Adipose tissue (tissue), 3 donors: ENCODE measurements around the gene HPSE2. TPM values are rescaled to one million over a fixed set of nuclear protein-coding genes. Genes with fewer than 3 reads are reported as not detected.

Source experiments
- H3K27ac ChIP-seq: one replicate; pipeline ENCODE4 v1.5.1; 2013; ENCODE audit warnings: low read depth, low read length
- WGBS, 3 donors: extraction: QIAGEN DNeasy Blood & Tissue Kit; methylation state at CpG; one replicate each; pipeline ENCODE4 v1.1.7; 2013; 5-methylcytosine and 5-hydroxymethylcytosine counted together
- polyA plus RNA-seq, 3 donors: library from polyadenylated mRNA; stranded (reverse); fragments of 200-250 nt; gene quantifications; one replicate each; pipeline ENCODE4 v1.2.3, GENCODE V29; 2013
- donor health status: healthy with polysubstance abuse.
- donor health status: Bipolar disorder and iron deficiency.
- donor health status: healthy.

HPSE2 gene
- polyA plus RNA-seq, 3 donors: 0.06 to 2.4 (median 1.0) TPM

DNA sequence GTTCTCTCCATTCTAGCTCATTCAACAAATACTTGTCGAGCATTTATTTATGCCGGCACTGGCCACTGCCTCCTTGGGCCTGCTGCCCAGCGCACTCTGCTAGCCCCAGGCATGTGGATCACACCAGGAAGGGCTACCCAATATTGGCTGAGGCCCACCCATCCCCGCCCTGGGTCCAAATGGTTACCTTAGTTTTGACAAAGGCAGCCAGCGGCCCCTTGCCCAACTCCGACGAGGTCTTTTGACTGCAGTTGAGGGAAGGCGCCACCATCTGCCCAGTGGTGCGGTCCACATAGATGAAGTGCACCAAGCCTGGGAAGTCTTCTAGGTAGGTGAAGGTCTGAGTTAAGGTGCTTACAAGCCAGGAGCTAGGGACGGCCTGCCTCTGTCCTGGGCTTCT lies 813.5 kb downstream of the HPSE2 start:
- WGBS, 3 donors: 89 to 97% (median 96%) methylated on average over 10 of the region's 10 CpGs
- H3K27ac ChIP-seq: no peak overlapping the region

DNA sequence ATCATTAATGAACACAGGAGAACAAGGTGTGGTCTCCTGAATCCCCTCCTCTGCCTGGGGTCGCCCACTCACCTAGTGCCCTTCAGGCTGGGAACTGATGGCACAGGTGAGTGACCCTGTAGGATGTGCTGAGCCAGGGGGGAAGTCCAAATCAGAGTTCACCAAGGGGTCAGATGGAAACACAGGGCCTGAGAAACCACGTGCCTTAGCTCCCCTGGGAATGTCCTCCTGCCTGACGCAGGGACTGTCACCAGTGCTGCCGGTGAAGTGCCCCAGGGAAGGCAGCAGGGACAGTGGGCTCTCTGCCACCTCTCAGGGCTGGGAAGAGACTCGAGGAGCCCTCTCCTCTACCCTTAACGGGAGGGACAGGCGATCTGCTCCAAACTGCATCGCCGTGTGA lies 814.9 kb downstream of the HPSE2 start:
- no peak overlapping the region for H3K27ac ChIP-seq
- WGBS, 3 donors: 80 to 91% (median 87%) methylated on average over 9 of the region's 9 CpGs

- 95% methylated on average over 17 of the region's 17 CpGs for WGBS, 3 donors
- no peak overlapping the region for H3K27ac ChIP-seq
Observed at GRCh38 chr10:98419469-98420261, 816.0 kb downstream of the HPSE2 start.

- no peak overlapping the region for H3K27ac ChIP-seq
- 93 to 94% (median 94%) methylated on average over 18 of the region's 18 CpGs for WGBS, 3 donors
Observed at GRCh38 chr10:98418665-98419468, 816.8 kb downstream of the HPSE2 start.

DNA sequence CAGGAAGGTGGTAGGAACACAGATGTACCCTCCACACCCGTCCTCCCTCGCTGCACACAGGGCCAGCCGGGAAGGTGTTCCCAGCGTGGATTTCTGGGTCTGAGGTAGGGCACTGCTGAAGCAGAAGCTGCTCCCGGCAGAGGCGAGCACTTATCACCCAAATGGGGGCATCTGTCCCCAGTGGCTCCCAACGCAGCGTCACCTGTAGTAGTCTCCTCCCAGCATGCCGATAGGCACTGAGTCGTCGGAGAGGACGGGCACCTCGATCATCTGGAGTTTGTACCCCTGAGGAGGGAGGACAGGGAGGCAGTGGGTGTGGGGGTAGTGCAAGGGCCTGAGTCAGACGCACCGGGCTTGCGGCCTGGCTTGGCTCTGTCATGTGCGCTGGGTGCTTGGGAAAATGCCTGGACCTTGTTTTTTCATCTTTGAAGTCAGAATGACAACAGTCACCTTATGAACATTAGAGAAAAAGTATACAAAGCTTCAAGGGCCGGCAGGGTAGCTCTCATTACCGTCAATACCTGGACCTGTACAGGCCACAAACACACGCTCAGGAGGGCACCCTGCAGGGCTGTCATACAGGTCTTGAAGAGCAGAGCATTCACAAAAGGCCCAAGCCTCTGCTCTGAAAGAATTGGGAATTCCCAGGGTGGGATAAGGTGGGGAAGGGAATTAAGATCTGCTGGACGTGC lies 817.5 kb downstream of the HPSE2 start:
- 91 to 92% (median 91%) methylated on average over 21 of the region's 21 CpGs for WGBS, 3 donors
- no peak overlapping the region for H3K27ac ChIP-seq

DNA sequence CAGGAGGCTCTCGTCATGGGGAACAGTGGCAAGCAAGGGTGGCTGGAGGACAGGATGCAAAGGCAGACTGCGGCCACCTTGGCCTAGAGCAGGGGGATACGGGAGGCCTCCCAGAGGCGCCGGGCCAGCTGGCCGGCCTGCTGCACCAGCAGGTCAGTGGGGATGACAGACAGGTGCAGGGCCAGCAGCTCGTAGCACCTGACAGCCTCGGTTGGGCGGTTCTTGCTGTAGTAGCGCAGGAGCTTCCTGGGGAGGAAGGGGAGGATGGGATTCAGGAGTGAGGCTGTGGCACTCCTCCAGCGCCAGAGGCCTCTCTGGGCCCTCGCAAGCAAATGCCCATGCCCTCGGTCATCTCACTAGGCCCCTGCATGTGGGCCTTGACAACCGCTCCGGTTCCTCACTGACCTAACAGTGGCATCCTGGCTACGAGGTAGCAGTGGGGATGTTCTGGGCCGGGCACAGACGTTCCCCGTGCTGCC lies 818.1 kb downstream of the HPSE2 start:
- 92 to 94% (median 92%) methylated on average over 19 of the region's 19 CpGs for WGBS, 3 donors
- no peak overlapping the region for H3K27ac ChIP-seq

DNA sequence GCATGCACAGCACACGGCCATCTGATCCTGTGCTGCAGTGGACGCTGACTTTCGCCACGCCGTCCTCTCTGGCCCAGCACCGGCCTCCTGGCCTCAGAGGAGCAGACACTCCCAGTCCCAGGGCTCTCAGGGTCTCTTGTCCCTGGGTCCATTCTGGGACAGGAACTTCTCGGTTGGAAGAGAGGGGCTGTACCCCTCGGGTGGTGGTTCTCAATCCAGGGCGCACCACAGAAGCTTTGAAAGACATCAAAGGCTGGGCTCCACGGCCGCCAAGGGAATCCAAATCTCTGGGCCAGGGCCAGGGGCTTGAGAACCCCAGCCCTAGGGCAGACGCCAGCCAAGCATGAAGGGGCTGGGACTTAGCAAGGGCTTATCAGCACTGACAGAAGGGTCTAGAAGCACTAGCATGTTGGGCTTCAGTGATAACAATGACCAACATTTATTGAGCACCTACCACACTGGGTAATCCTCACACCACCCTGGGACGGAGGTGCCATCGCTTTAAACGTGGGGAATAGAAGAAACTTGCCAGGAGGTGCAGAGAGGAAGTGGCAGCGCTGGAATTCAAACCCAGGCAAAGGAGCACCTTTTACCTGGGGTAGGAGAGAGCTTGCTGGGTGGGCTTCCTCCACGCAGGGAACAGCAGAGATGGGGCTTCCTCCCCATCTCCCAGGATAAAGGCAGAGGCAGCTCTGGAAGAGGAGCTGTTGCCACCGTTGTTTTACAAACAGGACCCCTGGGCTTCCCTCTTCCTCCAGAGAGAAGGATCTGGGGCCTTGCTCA lies 818.9 kb downstream of the HPSE2 start:
- 92 to 94% (median 94%) methylated on average over 18 of the region's 18 CpGs for WGBS, 3 donors

GRCh38 chr10:98415731-98416119 lies 819.9 kb downstream of the HPSE2 start:
- 64 to 70% (median 67%) methylated on average over 8 of the region's 8 CpGs for WGBS, 3 donors
- no peak overlapping the region for H3K27ac ChIP-seq

More for the DNA sequence above, 818.9 kb downstream of the HPSE2 start:
- H3K27ac ChIP-seq: no peak overlapping the region

DNA sequence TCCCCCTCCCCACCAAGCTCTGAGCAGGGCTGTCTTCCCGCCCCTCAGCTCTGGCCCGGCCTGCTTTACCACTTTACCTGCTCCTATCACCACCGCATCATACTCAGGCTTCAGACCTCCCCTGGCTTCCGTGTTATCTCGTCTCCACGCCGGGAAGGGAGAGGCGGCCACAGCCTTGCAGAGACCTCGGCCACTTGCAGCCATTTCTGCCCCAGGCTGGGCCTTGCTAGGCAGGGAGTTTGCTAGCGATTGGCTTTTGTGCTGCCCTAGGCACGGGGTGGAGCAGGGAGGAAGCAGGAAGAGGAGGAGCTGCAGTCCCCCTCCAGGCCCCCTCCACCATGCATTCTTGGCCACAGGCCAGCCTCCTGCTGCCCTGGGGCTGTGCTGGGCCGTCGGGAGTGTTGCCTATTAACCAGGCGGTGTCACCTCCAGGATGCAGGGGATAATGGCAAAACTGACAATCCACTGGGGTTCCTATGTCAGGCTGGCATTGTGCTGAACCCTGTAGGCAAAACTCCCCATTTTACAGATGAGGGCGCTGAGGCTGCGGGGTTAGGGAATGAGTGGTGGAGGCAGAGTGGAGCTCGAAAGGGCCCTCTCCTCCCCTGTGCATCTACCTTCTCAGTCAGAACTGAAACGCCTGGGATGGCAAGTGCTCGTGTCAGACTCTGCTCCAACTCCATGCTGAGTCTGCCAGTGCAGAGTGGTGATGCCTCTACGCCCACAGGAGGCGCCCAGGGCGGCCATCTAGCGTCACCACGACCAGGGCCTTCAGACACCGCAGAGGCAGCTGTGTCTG lies 820.5 kb downstream of the HPSE2 start, which contains the start of gene PYROXD2:
TSS of gene PYROXD2 (minus strand) at position 251 of the 799 bp plus-strand sequence. CDS start at position 204, 47 bp downstream.
- WGBS, 3 donors: 28 to 35% (median 28%) methylated on average over 25 of the region's 25 CpGs
- peak within 1 kb of the TSS; percentile 24 for H3K27ac ChIP-seq

- peak overlapping the region; percentile 24 for H3K27ac ChIP-seq
- WGBS, 3 donors: 37 to 49% (median 38%) methylated on average over 3 of the region's 3 CpGs
Observed at GRCh38 chr10:98414578-98414931, 821.1 kb downstream of the HPSE2 start.

- WGBS, 3 donors: 70 to 77% (median 71%) methylated on average over 1 of the region's 1 CpG
Observed at GRCh38 chr10:98411768-98412167, 823.9 kb downstream of the HPSE2 start.

GRCh38 chr10:98411166-98411565 lies 824.5 kb downstream of the HPSE2 start:
- WGBS, 3 donors: 89 to 94% (median 89%) methylated on average over 11 of the region's 11 CpGs
- no peak overlapping the region for H3K27ac ChIP-seq

More at GRCh38 chr10:98411768-98412167, 823.9 kb downstream of the HPSE2 start:
- H3K27ac ChIP-seq: no peak overlapping the region

DNA sequence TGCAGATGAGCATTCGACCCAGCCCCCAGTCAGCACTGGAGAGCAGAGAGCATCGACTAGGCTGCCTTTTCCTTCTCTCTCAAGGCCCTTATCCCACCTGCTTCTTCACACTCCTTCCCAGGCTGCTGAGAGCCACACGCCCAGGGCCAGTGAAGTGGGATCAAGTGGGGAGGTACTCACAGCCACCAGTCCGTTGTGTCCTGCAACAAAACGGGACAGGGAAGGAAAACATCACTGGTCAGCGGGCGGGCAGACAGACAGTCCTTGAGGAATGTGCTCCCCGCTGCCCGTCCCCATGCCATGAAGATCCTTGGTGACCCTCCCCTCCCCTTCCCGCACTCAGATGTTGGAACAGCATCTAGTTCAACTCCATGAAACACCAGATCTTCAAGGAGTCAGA lies 824.9 kb downstream of the HPSE2 start:
- WGBS, 3 donors: 83 to 86% (median 85%) methylated on average over 10 of the region's 10 CpGs
- no peak overlapping the region for H3K27ac ChIP-seq

DNA sequence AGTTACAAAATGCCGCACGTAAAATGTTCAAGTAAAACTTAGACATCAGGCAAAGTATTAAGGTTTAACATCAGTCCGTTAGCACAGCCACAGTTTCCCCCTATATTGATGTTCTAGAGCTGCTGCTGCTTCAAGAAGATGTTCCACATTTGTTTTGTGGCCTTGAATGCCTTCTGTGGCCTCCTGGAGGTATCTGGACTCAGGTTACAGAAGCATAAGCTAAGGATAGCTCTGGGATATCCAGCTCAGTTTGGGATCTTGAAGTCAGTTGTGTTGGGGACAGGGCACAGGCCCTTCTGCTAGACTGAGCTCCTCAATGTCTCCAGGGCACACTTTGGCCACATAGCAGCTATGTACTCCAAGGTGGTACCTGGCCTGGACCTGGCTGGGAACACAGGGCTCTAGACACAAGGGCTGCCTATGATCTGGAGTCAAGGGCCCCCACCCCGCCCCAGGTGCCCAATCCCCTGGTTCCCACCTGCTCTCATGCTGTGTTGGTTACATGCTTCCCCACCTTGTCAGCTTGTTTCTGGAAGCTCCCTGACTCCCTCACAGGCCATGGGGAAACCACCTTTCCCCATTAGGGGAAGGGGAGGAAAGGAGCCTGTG lies 825.4 kb downstream of the HPSE2 start:
- H3K27ac ChIP-seq: no peak overlapping the region
- WGBS, 3 donors: 93 to 97% (median 95%) methylated on average over 4 of the region's 4 CpGs

DNA sequence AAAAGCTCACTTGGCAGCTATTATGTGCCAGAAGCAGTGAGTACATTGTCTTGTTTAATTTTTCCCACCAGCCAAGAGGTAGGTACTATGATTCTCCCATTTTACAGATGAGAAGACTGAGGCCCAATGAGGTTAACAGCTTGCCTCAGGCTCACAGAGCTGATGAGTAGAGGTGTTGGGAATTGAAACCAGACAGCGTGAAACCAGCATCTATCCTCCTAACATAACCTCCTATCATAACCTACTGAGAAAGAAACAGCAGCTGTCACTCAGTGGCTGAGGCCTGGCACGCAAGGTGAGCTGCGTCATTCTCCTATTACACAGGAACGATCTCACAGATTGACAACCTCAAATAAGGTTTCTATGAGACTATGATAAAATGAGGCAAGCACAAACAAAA lies 826.9 kb downstream of the HPSE2 start:
- H3K27ac ChIP-seq: no peak overlapping the region
- WGBS, 3 donors: 73 to 91% (median 90%) methylated on average over 4 of the region's 4 CpGs

DNA sequence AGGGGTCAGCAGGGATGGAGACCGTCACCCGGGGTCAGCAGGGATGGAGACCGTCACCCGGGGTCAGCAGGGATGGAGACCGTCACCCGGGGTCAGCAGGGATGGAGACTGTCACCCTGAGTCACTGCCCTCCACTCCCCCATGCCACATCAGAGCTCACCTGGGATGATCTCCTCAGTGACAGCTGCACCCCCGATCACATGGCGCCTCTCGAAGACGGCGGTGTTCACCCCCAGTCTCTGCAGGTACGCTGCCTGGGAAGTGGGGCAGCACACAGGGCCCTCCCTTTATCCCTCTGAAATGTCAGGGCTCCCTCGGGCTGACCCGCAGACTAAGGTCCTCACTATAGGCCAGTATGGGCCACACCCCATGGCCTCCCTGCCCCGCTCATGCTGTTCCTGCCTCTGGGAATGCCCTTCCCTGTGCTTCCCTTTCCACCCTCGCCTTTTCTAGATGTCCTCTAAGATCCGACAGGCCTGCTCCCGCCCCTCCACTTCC lies 827.9 kb downstream of the HPSE2 start:
- WGBS, 3 donors: 93 to 97% (median 95%) methylated on average over 16 to 18 of the region's 18 CpGs
- no peak overlapping the region for H3K27ac ChIP-seq
